Activated T-cell treated with anti-CD3 and anti-CD28 coated beads for 48 hours (primary cell): ENCODE measurements around the gene SSPN.

Source experiments
- DNase-seq: peaks from one replicate; pipeline ENCODE4 v3.0.0-alpha.2; 2020; ENCODE audit warnings: low read depth

SSPN gene

DNA sequence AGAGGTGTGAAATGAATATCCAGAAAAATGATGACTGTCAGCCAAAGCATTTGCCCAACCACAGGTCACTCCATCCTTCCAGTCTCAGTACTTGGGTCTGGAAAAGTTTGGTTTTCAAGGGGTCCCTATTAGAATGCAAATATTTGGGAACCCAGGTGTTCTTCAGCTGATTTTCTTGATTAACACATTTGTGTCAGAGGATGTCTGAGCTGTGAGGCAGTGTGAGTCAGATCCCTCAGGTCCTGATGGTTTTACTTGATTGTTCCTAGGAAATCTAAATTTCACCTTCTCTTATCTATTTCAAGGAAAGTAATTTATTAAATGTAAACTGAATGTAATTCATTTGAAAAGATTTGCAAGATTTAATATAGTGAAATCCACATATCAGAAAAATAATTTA, 71.5 kb downstream of the SSPN start:
- DNase-seq = no peak

DNA sequence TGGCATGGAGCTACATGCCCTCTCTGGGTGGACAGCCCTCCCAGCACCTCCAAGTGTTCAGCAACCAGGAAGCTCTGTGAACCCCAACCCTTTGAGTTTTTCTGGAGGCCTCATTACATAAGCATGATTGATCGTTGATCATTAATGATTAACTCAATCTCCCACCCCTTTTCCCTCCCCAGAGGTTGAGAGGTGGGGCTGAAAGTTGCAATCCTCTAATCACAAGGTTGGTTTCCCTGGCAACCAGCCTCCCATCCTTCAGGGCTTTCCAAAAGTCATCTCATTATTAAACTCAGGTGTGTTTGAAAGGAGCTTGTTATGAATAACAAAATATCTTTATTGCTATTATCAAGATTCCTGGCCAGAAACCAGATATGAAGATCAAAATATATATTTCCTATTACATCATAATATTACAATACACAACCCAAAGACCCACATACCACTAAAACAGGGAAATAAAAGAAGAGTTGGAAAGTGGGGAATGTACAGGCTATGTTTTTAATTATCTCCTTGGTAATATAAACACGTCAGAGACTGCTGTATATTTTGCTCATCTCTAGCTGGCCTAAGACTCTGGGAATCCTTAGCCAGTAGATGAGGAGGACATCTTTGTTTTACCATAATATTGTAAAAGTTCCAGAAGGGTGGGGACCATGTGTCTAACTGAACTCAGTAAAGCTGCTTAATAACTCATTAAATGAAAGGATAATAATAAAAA, 73.6 kb downstream of the SSPN start:
- DNase-seq = no peak

GRCh38 chr12:26269562-26270284, 74.3 kb downstream of the SSPN start:
- DNase-seq = no peak

DNA sequence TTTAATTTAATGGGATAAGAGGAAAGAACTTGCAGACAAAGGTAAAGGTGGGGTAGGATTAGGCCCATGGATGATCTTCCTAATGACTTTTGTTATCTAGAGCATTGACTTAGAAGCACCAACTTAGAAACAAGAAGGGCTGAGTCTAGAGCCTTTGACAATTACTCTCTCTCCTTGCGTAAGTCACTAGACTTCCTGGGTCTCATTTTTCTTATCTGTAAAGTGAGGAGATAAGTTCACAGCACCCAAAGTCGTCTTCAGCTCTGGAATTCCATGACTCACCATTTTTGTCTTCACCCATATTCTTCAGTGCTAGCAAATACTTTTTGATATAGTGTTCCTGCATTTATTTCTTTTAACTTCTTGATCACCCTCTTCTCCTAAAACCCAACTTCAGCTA, 75.7 kb downstream of the SSPN start:
- DNase-seq = no peak

DNA sequence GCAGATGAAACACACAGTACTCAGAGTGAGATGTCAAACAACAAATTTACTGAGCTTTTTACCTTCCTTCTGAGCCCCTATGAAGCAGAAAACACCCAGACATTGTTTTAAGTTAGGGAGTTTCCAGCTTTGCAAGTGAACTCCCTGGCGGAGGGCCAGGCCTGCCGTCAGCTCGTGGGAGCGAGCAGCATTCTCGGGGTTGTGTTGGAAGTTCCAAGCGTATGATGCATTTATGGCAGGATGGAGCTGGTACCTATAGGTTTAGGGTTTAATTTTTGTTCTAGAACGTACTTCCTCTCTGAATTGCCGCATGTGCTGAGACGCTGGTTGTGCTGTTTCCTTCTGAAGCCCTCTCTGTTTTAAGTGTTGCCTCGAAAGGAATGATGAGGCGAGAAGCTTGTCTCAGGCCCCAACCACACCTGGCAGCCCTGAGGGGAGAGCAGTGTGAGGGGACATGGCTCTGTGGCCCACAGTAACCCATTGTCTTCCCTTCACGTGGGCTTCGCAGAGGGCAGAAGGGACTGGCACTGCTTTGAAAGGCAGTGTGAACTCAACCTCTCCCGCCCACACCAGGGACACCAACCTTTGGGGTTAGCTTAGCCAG, 76.6 kb downstream of the SSPN start:
- DNase-seq = no peak

DNA sequence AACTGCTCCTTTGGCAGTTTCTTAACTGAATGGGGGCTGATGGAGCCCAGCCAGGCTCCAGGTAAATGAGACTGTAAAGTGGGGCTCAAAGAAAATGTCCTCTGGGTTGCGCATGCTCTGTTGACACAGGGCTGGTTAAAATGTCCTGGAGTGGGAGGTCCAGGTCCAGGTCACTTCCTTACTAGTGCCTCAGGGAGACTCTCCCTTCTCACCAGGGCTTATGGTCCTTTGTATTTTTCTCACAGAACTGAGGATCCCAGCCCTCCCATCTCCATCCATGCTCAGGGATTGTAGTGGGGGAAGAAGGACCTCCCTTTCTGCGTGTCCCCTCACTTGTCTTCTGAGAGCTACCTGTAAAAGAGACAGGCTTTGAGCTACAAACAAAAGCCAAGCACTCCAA, 77.5 kb downstream of the SSPN start:
- no peak for DNase-seq

DNA sequence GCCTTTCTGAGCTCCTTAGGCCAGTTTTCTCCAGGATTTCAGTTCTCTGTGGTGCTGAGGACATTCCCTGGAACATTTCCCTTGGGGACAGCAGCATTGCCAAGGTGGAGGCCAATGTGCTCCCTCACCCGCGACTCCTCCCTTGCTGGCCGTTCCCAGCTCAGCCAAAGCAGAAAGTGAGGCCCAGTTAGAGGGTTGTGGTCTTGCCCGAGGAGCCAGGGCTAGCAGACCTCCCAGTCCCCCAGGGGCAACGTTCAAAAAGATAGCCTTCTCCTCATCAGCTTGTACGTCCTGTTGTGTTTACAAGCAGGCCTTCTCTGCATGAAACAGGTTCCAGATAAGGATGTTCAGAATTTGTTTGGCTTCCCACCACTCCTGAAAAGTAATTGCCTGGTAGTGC, 78.4 kb downstream of the SSPN start:
- no peak for DNase-seq

GRCh38 chr12:26274441-26275312, 79.3 kb downstream of the SSPN start:
- peak; percentile 58 for DNase-seq

DNA sequence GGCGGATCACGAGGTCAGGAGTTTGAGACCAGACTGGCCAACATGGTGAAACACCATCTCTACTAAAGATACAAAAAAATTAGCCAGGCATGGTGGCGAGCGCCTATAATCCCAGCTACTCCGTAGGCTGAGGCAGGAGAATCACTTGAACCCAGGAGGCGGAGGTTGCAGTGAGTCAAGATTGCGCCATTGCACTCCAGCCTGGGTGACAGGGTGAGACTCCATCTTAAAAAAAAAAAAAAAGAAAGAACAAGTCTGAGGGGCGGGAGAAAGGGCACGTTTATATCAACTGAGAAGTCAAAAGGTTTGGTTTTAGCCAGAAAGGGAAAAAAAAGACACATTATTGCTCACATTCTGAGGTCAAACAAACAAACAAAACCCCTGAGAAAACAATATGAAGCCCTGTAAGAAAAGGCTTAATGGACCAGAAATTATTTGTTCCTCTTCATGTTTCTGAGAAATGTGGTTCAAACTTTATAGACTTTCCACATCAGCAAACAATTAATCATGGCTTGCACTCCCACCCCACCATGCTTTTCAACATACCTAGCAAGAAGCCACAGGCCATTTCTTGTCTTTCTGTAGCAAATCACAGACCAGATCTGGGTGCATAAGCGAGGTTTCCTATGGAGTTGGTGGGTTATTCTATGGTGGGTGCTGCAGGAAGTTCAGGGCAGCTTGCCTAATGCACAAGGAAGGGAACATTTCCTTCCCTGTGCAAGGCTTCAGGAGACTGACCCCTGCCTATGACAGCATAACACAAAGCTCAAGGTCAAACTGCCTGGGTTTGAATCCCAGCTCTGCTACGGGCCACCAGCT, 80.1 kb downstream of the SSPN start:
- no peak for DNase-seq

DNA sequence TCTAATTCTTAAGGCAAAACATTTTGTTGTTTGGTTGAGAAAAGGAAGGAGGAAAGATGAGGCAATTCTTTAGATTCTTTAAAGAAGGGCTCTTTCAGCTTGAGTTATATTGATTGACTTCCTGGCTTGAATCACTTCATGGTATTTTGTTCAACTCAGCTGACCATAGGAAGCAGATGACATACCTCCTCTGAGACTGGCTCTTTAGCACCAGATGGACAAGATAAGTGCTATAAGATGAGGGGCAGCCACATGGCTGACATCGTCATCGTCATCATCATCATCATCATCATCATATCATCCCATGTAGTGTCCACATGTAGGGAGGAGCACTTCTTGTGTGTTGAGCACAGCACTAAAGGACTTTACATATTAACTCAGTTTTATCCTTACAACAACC, 81.3 kb downstream of the SSPN start:
- no peak for DNase-seq

GRCh38 chr12:26277506-26278246, 82.3 kb downstream of the SSPN start:
- no peak for DNase-seq

DNA sequence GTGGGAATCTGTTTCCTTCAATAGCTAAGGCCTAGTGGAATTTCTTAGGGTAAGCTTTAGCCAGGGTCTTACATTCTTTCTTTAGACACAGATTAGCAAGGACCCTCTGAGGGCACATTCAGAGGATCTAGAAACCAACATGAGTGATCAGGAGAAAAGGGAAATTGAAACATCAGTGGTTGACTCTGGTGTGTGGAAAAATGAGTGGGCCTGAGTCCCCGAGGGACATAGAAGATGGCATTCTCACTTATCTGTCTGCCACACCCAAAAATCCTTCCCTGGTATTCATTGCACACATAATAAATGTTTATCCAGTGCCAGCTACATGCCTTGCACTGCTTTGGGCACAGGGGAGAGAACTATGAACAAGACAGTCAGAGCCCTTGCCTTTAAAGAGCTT, 82.9 kb downstream of the SSPN start:
- no peak for DNase-seq

GRCh38 chr12:26278666-26279065, 83.3 kb downstream of the SSPN start:
- DNase-seq = no peak

DNA sequence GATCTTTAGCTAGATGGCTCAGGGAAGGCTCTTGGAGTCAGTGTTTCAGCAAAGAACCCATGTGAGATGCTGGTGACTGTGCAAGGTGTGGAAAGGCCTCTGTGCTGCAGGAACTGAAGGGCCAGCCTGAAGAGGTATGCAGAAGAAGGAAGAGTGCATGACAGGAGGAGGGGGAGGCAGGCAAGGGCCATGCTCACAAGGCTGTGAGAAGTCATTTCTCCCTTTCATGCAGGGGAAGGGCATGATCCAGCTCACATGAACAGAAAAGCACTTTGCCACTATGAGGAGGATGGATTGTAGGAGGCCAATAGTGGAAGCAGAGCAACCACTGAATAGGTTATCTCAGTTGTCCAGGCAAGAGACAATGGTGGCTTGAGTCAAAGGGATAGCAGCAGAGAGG, 83.7 kb downstream of the SSPN start:
- DNase-seq = no peak

- no peak for DNase-seq
Measured at GRCh38 chr12:26279908-26280307, 84.5 kb downstream of the SSPN start.

- no peak for DNase-seq
Measured at GRCh38 chr12:26280869-26281268, 85.5 kb downstream of the SSPN start.

GRCh38 chr12:26281320-26281719, 85.9 kb downstream of the SSPN start:
- DNase-seq = no peak

- no peak for DNase-seq
Measured at GRCh38 chr12:26282339-26282940, 87.1 kb downstream of the SSPN start.

DNA sequence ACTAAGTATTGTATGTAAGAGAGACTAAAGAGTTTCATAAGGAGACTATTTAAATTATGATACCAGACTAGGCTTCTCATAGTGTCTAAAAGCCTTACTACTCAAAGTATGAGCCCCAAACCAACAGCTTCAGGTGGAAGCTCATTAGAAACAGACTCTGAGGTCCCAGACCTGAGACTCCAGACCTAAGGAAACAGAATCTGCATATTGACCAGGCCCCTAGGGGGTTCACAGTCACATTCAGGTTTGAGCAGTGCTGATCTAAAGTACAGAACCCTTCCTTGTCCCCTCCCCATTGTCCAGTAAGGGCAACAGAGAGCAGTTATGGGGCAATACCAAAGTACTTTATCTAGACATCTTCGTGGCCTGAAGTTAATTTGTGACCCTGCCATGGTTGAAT, 87.7 kb downstream of the SSPN start:
- no peak for DNase-seq

- DNase-seq = no peak
Measured at GRCh38 chr12:26283617-26284016, 88.2 kb downstream of the SSPN start.
